Measurements from ENCODE around the gene COX6B1.
"Not testable (repeated sequence)": the region's sequence is repeated elsewhere in the genome, so short reads cannot be mapped to it uniquely, and the experiment has no call there.

The COX6B1 gene

GRCh38 chr19:35665604-35666003, 17.5 kb downstream of the COX6B1 start:
- DNase-seq (ENCODE audit: low spot score) = no peak

GRCh38 chr19:35666251-35666913, 18.3 kb downstream of the COX6B1 start, which contains the start of gene UPK1A:
Gene UPK1A, plus strand, starts transcription at chr19:35666517. Its CDS starts 296 bp downstream, at chr19:35666813.
- no peak for DNase-seq (ENCODE audit: low spot score)

- no peak for DNase-seq (ENCODE audit: low spot score)
These were observed 21.4 kb downstream of the COX6B1 start for GRCh38 chr19:35669566-35669965.

- no peak for DNase-seq (ENCODE audit: low spot score)
These were observed 21.9 kb downstream of the COX6B1 start for GRCh38 chr19:35669974-35670373.

- DNase-seq (ENCODE audit: low spot score) = no peak
These were observed 22.6 kb downstream of the COX6B1 start for GRCh38 chr19:35670686-35671085.

- DNase-seq (ENCODE audit: low spot score) = no peak
These were observed 23.7 kb downstream of the COX6B1 start for GRCh38 chr19:35671818-35672217.

GRCh38 chr19:35673121-35673804, 25.1 kb downstream of the COX6B1 start:
- DNase-seq (ENCODE audit: low spot score) = no peak

GRCh38 chr19:35675589-35676140, 27.5 kb downstream of the COX6B1 start:
- no peak for DNase-seq (ENCODE audit: low spot score)

GRCh38 chr19:35689836-35690235, 41.7 kb downstream of the COX6B1 start:
- DNase-seq (ENCODE audit: low spot score) = no peak

- not testable (repeated sequence) for DNase-seq (ENCODE audit: low spot score)
These were observed 43.0 kb downstream of the COX6B1 start for GRCh38 chr19:35691106-35691505.

- no peak for DNase-seq (ENCODE audit: low spot score)
These were observed 43.9 kb downstream of the COX6B1 start for GRCh38 chr19:35692010-35692409.

- DNase-seq (ENCODE audit: low spot score) = no peak
These were observed 45.3 kb downstream of the COX6B1 start for GRCh38 chr19:35693422-35693821.

GRCh38 chr19:35693835-35694599, 45.9 kb downstream of the COX6B1 start:
- DNase-seq (ENCODE audit: low spot score) = peak; percentile 85

- DNase-seq (ENCODE audit: low spot score) = no peak
These were observed 47.8 kb downstream of the COX6B1 start for GRCh38 chr19:35695895-35696422.

GRCh38 chr19:35696835-35697234, 48.7 kb downstream of the COX6B1 start:
- DNase-seq (ENCODE audit: low spot score) = no peak

GRCh38 chr19:35702223-35703012, 54.3 kb downstream of the COX6B1 start:
- DNase-seq (ENCODE audit: low spot score) = peak; percentile 89

GRCh38 chr19:35703343-35703742, 55.2 kb downstream of the COX6B1 start:
- no peak for DNase-seq (ENCODE audit: low spot score)

GRCh38 chr19:35704218-35704617, 56.1 kb downstream of the COX6B1 start, which contains the start of gene ZBTB32:
Gene ZBTB32, plus strand, starts transcription at chr19:35704558. Its CDS starts 10,069 bp downstream, at chr19:35714627.
- no peak for DNase-seq (ENCODE audit: low spot score)
